Liver (tissue), 9 donors: Measurements from ENCODE around the gene UACA. TPM values are rescaled to one million over a fixed set of nuclear protein-coding genes. Genes with fewer than 3 reads are reported as not detected.

Source experiments
- DNase-seq: peaks from one replicate; pipeline ENCODE4 v3.0.0-alpha.2; 2017; ENCODE audit warnings: low spot score
- H3K27ac ChIP-seq, 2 donors: one replicate each; pipeline ENCODE4 v1.7.0; 2013; ENCODE audit warnings: inconsistent platforms in 2 of 2, low read length in 2 of 2, control low read depth in 1 of 2, low read depth in 1 of 2, mild to moderate bottlenecking in 1 of 2
- H3K27me3 ChIP-seq, 4 donors: one replicate each; pipeline versions ENCODE4 v1.6.1 to v1.7.0; 2013; ENCODE audit warnings: low read length in 3 of 4, inconsistent platforms in 1 of 4, mild to moderate bottlenecking in 1 of 4, moderate library complexity in 1 of 4; ENCODE audit not compliant: control insufficient read depth in 4 of 4, insufficient read depth in 4 of 4
- H3K36me3 ChIP-seq, 4 donors: one replicate each; pipeline versions ENCODE4 v1.6.1 to v1.7.0; 2013; ENCODE audit warnings: low read length in 3 of 4, mild to moderate bottlenecking in 3 of 4, low read depth in 1 of 4, moderate library complexity in 1 of 4; ENCODE audit not compliant: control insufficient read depth in 4 of 4, insufficient read depth in 3 of 4
- H3K4me1 ChIP-seq, 4 donors: one replicate each; pipeline versions ENCODE4 v1.6.1 to v1.7.0; 2013; ENCODE audit warnings: low read length in 3 of 4, mild to moderate bottlenecking in 3 of 4, moderate library complexity in 1 of 4; ENCODE audit not compliant: control insufficient read depth in 4 of 4, insufficient read depth in 4 of 4
- H3K4me3 ChIP-seq, 3 donors: one replicate each; pipeline versions ENCODE4 v1.6.1 to v1.7.0; 2013; ENCODE audit warnings: low read length in 3 of 3, control low read depth in 1 of 3, low read depth in 1 of 3, mild to moderate bottlenecking in 1 of 3
- H3K9ac ChIP-seq, 2 donors: one replicate each; pipeline ENCODE4 v1.7.0; 2013; ENCODE audit warnings: low read length in 2 of 2, mild to moderate bottlenecking in 2 of 2, moderate library complexity in 2 of 2, control low read depth in 1 of 2, low read depth in 1 of 2
- H3K9me3 ChIP-seq, 4 donors: one replicate each; pipeline versions ENCODE4 v1.6.1 to v1.7.0; 2013; ENCODE audit warnings: low read length in 3 of 4; ENCODE audit not compliant: control insufficient read depth in 4 of 4
- ATF3 ChIP-seq: IDR thresholded peaks from 2 replicates; pipeline ENCODE4 v1.6.1; 2016; ENCODE audit warnings: antibody characterized with exemption
- CTCF ChIP-seq: fragments of 150-350 bp; IDR thresholded peaks from 2 replicates; pipeline ENCODE4 v1.5.1; 2017; ENCODE audit warnings: improper control_type of control experiment, low read depth, low read length; ENCODE audit not compliant: missing input control
- EGR1 ChIP-seq, 2 donors: IDR thresholded peaks; 2 replicates each; pipeline ENCODE4 v1.6.1; 2016 to 2018; ENCODE audit warnings: antibody characterized with exemption in 2 of 2, low read depth in 2 of 2
- FOXA1 ChIP-seq: IDR thresholded peaks from 2 replicates; pipeline ENCODE4 v1.6.1; 2016; ENCODE audit warnings: antibody characterized with exemption
- FOXA2 ChIP-seq: IDR thresholded peaks from 2 replicates; pipeline ENCODE4 v1.6.1; 2016; ENCODE audit warnings: antibody characterized with exemption
- GABPA ChIP-seq, 2 donors: IDR thresholded peaks in 1 of 2; conservative IDR thresholded peaks in 1 of 2; 2 replicates each; pipeline ENCODE4 v1.6.1; 2016; ENCODE audit warnings: antibody characterized with exemption in 2 of 2, mild to moderate bottlenecking in 1 of 2, moderate library complexity in 1 of 2
- HNF4A ChIP-seq, 2 donors: conservative IDR thresholded peaks; 2 replicates each; pipeline ENCODE4 v1.6.1; 2016; ENCODE audit warnings: antibody characterized with exemption in 2 of 2, mild to moderate bottlenecking in 2 of 2
- HNF4G ChIP-seq: IDR thresholded peaks from 2 replicates; pipeline ENCODE4 v1.6.1; 2016; ENCODE audit warnings: antibody characterized with exemption
- JUND ChIP-seq, 2 donors: IDR thresholded peaks; 2 replicates each; pipeline ENCODE4 v1.6.1; 2016; ENCODE audit warnings: antibody characterized with exemption in 2 of 2
- MAX ChIP-seq: IDR thresholded peaks from 2 replicates; pipeline ENCODE4 v1.6.1; 2016; ENCODE audit warnings: antibody characterized with exemption
- NR2F2 ChIP-seq: IDR thresholded peaks from 2 replicates; pipeline ENCODE4 v1.6.1; 2016; ENCODE audit warnings: antibody characterized with exemption
- RAD21 ChIP-seq, 2 donors: IDR thresholded peaks; 2 replicates each; pipeline ENCODE4 v1.6.1; 2016; ENCODE audit warnings: antibody characterized with exemption in 2 of 2, mild to moderate bottlenecking in 2 of 2
- REST ChIP-seq: IDR thresholded peaks from 2 replicates; pipeline ENCODE4 v1.6.1; 2016; ENCODE audit warnings: antibody characterized with exemption, mild to moderate bottlenecking
- RXRA ChIP-seq, 2 donors: IDR thresholded peaks; 2 replicates each; pipeline ENCODE4 v1.6.1; 2017 to 2018; ENCODE audit warnings: antibody characterized with exemption in 2 of 2, mild to moderate bottlenecking in 1 of 2
- SP1 ChIP-seq: IDR thresholded peaks from 2 replicates; pipeline ENCODE4 v1.6.1; 2018; ENCODE audit warnings: antibody characterized with exemption, mild to moderate bottlenecking
- TAF1 ChIP-seq: conservative IDR thresholded peaks from 2 replicates; pipeline ENCODE4 v1.6.1; 2016; ENCODE audit warnings: antibody characterized with exemption, mild to moderate bottlenecking
- YY1 ChIP-seq: IDR thresholded peaks from 2 replicates; pipeline ENCODE4 v1.6.1; 2016; ENCODE audit warnings: antibody characterized with exemption, mild to moderate bottlenecking
- ZBTB33 ChIP-seq: IDR thresholded peaks from 2 replicates; pipeline ENCODE4 v1.6.1; 2016; ENCODE audit warnings: antibody characterized with exemption
- WGBS: extraction: QIAGEN DNeasy Blood & Tissue Kit; methylation state at CpG from one replicate; pipeline ENCODE4 v1.1.7; 2013; 5-methylcytosine and 5-hydroxymethylcytosine counted together
- polyA plus RNA-seq, 2 donors: library from polyadenylated mRNA; stranded (reverse) in 1 of 2; unstranded in 1 of 2; fragments of 200-250 nt in 1 of 2; fragments of >200 nt in 1 of 2; fragmentation: Nextera tagmentation in 1 of 2; extraction: Ambion mirVana in 1 of 2; gene quantifications; one replicate each; pipeline versions ENCODE4 v1.2.1 to v1.2.3, GENCODE V29; 2013 to 2015
- total RNA-seq, 2 donors: library from RNA; depleted of rRNA; stranded (reverse); fragments of >200 nt; gene quantifications; one replicate each; pipeline ENCODE4 v1.2.3, GENCODE V29; 2014
- donor health status: healthy.
- donor health status: healthy.
- donor health status: healthy.
- donor health status: healthy.
- donor health status: healthy.

Gene UACA
- total and polyA plus RNA-seq, 4 donors, result 3.9 to 16.0 (median 10.0) TPM

- Histone ChIP-seq H3K27ac (no peak overlapping the region), H3K4me3 (no peak overlapping the region), H3K27me3 (no peaks in the 10 kb centered on the region), H3K9ac (no peak overlapping the region), H3K9me3 (no peaks in the 10 kb centered on the region), H3K4me1 (no peaks in the 10 kb centered on the region), H3K36me3 (no peaks in the 10 kb centered on the region)
- TF ChIP-seq NR2F2 (no peak), YY1 (no peak), ZBTB33 (no peak), FOXA1 (no peak), GABPA (IDR thresholded peaks at IDR 0.05 in 1 of 2, conservative IDR thresholded peaks at IDR 0.05 in 1 of 2) (no peak), FOXA2 (no peak), HNF4G (no peak), HNF4A (conservative IDR thresholded peaks at IDR 0.05) (no peak), REST (no peak), MAX (no peak), RXRA (IDR thresholded peaks at IDR 0.05) (no peak), SP1 (no peak), TAF1 (no peak), JUND (IDR thresholded peaks at IDR 0.05) (no peak), ATF3 (no peak), RAD21 (IDR thresholded peaks at IDR 0.05) (no peak), EGR1 (IDR thresholded peaks at IDR 0.05; ENCODE audit: low read depth in 2 of 2) (no peak), CTCF (no peak)
- WGBS, result 98% methylated on average over 2 of the region's 2 CpGs
- DNase-seq, result no peak
These were observed 127.5 kb downstream of the UACA start for GRCh38 chr15:70635895-70636294.
